Mucosa of rectum (tissue), 2 donors: ENCODE results near the gene SUFU.
"Not testable (repeated sequence)": the region's sequence is repeated elsewhere in the genome, so short reads cannot be mapped to it uniquely, and the experiment has no call there.

Experiments
- H3K27ac ChIP-seq, 2 donors: one replicate each; pipeline ENCODE4 v1.7.0; 2013; ENCODE audit warnings: inconsistent platforms in 2 of 2, low read depth in 2 of 2, low read length in 2 of 2
- H3K27me3 ChIP-seq, 2 donors: one replicate each; pipeline ENCODE4 v1.7.0; 2013; ENCODE audit warnings: low read length in 2 of 2; ENCODE audit not compliant: control insufficient read depth in 2 of 2, insufficient read depth in 2 of 2
- H3K36me3 ChIP-seq, 2 donors: one replicate each; pipeline ENCODE4 v1.7.0; 2013; ENCODE audit warnings: low read length in 2 of 2; ENCODE audit not compliant: control insufficient read depth in 2 of 2, insufficient read depth in 2 of 2
- H3K4me1 ChIP-seq, 2 donors: one replicate each; pipeline ENCODE4 v1.7.0; 2013; ENCODE audit warnings: low read length in 2 of 2, mild to moderate bottlenecking in 1 of 2; ENCODE audit not compliant: control insufficient read depth in 2 of 2, insufficient read depth in 2 of 2
- H3K4me3 ChIP-seq, 2 donors: one replicate each; pipeline ENCODE4 v1.7.0; 2013; ENCODE audit warnings: low read length in 2 of 2
- H3K9ac ChIP-seq, 2 donors: one replicate each; pipeline ENCODE4 v1.7.0; 2013; ENCODE audit warnings: low read length in 2 of 2, low read depth in 1 of 2, mild to moderate bottlenecking in 1 of 2
- H3K9me3 ChIP-seq, 2 donors: one replicate each; pipeline ENCODE4 v1.7.0; 2013; ENCODE audit warnings: low read length in 2 of 2; ENCODE audit not compliant: control insufficient read depth in 2 of 2
- donor health status: healthy.
- donor health status: Normal muscosa, but diverticular disease.

Gene SUFU

DNA sequence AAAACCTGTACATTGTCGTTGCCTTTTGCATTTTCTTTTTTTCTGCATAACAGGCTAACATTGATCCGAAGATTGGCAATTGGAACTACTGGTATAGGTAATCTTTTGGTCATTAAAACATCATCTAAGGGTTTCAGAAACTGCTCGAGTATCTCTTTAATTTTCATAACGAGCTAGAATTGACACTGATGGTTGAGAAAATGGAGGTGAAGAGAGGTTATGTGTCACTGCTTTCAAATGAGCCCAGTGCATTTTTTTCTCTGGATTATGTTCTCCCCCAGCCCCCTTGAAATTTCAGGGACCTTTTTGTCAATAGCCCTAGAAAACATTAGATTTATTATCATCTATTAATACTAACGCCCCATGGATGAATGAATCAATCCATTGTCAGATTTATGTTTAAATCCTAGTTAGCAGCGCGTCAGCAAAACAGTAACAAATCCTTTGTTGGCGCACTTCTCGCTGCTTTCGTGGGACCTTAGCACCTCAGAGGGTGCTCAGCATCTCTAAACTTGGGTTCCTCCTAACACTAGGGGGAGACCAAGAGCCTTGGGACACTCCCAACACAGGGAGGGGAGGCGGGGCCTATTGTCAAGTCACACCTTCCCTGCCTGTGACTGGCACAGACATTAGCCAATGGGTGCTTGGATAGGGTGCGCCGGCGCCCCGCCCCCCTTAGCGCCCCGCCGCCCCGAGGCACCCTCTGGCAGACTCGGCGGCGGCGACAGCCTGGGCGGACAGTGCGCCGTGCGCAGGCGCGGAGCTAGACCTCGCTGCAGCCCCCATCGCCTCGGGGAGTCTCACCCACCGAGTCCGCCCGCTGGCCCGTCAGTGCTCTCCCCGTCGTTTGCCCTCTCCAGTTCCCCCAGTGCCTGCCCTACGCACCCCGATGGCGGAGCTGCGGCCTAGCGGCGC lies at the start of gene SUFU:
Gene SUFU (plus strand): TSS at position 709 of the 915 bp plus-strand sequence. CDS start 181 bp downstream, at position 890.
- no peaks in the 10 kb centered on the region for H3K9me3 ChIP-seq
- H3K4me1 ChIP-seq = peaks cover 16 to 30% of the 10 kb centered on the region in 2 donors
- peak within 1 kb of the TSS; percentile 86 to 95 for H3K27ac ChIP-seq
- H3K36me3 ChIP-seq = no peaks in the 10 kb centered on the region
- no peaks in the 10 kb centered on the region for H3K27me3 ChIP-seq
- peak within 1 kb of the TSS; percentile 96 to 97 for H3K4me3 ChIP-seq
- peak within 1 kb of the TSS; percentile 84 to 90 for H3K9ac ChIP-seq

DNA sequence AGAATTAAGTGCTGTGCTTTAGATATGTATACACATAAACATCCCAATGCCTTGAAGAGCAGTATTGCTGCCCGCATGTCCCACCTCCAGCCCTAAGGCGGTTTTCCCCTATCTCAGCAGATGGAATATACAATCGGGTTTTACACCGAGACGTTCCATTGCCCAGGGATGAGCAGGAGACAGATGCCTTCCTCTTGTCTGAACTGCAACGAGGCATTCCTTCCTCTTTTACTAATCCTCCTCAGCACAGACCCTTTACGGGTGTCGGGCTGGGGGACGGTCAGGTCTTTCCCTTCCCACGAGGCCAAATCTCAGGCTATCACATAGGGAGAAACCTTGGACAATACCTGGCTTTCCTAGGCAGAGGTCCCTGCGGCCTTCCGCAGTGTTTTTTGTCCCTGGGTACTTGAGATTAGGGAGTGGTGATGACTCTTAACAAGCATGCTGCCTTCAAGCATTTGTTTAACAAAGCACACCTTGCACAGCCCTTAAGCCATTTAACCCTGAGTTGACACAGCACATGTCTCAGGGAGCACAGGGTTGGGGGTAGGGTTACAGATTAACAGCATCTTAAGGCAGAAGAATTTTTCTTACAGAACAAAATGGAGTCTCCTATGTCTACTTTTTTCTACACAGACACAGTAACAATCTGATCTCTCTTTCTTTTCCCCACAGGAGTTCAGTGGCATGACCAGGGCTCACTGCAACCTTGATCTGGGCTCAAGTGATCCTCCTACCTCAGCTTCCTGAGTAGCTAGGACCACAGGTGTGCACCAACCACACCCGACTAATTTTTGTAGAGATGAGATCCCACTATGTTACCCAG lies 48.9 kb upstream of the SUFU start:
- H3K27ac ChIP-seq, H3K4me3 ChIP-seq, H3K9ac ChIP-seq, H3K27me3 ChIP-seq, H3K9me3 ChIP-seq, H3K36me3 ChIP-seq: not testable (repeated sequence)
- H3K4me1 ChIP-seq = peaks cover 12 to 14% of the 10 kb centered on the region in 2 donors

DNA sequence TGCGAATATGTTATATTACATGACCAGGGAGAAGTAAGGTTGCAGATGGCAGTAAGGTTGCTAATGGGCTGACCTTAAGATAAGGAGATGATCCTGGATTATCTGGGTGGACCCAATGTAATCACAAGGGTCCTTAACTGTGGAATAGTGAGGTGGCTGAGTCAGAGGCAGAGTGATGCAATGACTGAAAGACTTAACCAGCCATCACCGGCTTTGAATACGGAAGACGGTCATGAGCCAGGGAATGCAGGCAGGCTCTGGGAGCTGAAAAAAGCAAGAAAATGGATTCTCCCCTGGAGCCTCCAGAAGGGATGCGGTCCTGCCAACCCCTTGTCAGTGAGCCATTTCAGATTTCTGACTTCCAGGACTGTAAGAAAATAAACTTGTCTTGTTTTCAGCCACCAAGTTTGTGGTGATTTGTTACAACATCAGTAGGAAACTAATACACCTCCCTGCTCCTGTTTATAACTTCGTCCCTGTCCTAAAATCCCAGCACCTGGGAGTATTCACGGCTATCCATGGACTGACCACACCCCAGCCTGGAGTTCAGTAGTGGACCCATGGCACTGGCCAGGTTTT lies 47.8 kb upstream of the SUFU start:
- Histone ChIP-seq H3K27me3 (no peaks in the 10 kb centered on the region), H3K9me3 (no peaks in the 10 kb centered on the region), H3K36me3 (peaks cover 0 to 8% of the 10 kb centered on the region in 2 donors), H3K9ac (no peak overlapping the region), H3K4me3 (no peak overlapping the region), H3K27ac (no peak overlapping the region), H3K4me1 (peaks cover 13 to 15% of the 10 kb centered on the region in 2 donors)

DNA sequence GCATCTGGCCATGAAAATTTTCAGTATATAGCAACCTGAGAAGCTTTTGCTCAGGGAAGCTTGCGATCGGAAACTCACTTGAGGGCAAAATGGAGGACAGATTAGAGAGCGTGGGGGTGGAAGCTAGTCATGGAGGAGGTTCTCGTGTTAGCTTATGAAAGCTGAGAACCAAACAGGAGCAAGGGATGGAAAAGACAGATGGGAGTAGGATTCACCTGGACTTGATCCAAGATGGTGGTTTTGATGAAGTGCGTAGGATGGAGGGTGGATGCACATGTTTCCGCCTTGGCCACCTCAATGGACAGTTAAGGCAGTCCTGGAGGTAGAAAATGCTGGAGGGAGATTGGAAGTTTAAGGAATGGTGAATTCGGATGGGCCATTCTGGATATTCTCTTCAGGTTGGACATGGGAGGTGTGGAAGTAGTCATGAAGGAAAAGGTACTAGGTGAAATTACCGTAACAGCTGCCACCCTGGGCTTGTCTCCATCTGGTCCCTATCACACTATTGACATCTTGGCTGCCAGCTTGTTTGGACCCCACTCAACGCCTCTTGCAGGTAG lies 46.1 kb upstream of the SUFU start:
- Histone ChIP-seq H3K9me3 (no peaks in the 10 kb centered on the region), H3K27me3 (no peaks in the 10 kb centered on the region), H3K9ac (no peak overlapping the region), H3K27ac (no peak overlapping the region), H3K4me1 (peaks cover 16 to 17% of the 10 kb centered on the region in 2 donors), H3K4me3 (no peak overlapping the region), H3K36me3 (peaks cover 0 to 8% of the 10 kb centered on the region in 2 donors)

DNA sequence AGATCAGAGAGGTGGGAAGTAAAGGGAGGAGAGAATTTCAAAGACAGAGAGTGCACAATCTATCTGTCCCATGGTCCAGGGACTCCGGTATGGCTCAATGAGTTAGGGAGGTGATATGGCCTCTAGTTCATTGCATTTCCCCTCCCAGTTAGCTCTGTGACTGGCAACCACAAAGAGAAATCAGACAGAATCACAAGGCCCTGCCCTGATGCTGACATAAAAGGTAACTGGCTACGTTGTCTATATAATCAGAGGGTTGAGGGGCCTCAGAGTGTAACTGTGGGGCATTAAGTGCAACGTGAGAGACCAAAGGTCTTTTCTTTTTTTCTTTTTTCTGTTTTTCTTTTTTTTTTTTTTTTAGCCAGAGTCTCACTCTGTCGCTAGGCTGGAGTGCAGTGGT lies 45.1 kb upstream of the SUFU start:
- Histone ChIP-seq H3K9ac (no peak overlapping the region), H3K4me1 (peaks cover 18 to 25% of the 10 kb centered on the region in 2 donors), H3K4me3 (no peak overlapping the region), H3K27ac (no peak overlapping the region), H3K27me3 (no peaks in the 10 kb centered on the region), H3K9me3 (no peaks in the 10 kb centered on the region), H3K36me3 (peaks cover 0 to 8% of the 10 kb centered on the region in 2 donors)

- H3K36me3 ChIP-seq = peaks cover 0 to 6% of the 10 kb centered on the region in 2 donors
- H3K4me1 ChIP-seq = peaks cover 18 to 27% of the 10 kb centered on the region in 2 donors
- H3K27ac ChIP-seq = no peak overlapping the region
- H3K9ac ChIP-seq = peak overlapping the region; percentile 42 to 65
- H3K9me3 ChIP-seq = no peaks in the 10 kb centered on the region
- H3K4me3 ChIP-seq = peak overlapping the region; percentile 72 to 74
- no peaks in the 10 kb centered on the region for H3K27me3 ChIP-seq
These were observed 43.0 kb upstream of the SUFU start for GRCh38 chr10:102460836-102461186.

DNA sequence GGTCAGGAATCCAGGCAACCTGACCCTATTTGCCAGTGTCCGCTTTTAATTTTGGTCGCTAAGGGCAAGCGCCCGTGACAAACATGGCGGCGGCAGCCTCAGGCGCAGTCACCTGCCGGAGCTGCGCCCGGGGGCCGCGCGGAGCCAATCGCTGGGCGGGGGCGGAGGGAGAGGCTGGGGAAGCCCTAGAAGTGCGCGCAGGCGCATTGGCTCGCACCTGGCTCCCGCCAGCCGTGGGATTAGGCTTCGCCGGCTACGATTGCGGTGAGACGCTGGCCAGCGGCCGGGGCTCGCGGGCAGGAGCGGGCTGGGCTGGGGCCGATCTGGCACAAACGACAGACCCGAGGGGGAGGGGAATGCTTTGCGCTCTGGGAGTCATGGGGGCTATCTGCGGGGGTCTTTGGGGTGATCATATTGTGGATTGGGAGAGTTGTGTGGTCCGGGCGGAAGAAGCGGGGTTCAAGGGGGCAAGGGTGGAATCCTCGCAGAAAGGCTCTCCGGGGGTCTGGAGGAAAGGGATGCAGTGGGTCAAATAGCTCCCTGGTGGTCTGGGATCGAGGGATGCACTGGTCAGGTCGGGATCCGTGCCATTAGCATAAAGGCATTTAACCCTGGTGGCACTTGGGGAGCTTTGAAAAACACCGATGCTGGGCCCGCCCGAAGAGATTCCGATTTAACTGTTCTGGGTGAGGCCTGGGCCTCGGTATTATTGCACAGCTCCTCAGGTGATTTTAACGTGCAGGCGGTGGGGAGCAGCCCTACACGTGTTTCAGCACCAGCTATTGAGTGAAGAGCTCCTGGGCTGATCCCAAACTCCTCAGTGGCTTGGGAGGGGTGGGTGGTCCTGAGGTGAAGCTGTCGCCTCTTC lies 42.4 kb upstream of the SUFU start:
- no peaks in the 10 kb centered on the region for H3K36me3 ChIP-seq
- no peaks in the 10 kb centered on the region for H3K27me3 ChIP-seq
- H3K9me3 ChIP-seq = no peaks in the 10 kb centered on the region
- peak overlapping the region; percentile 42 to 65 for H3K9ac ChIP-seq
- H3K4me3 ChIP-seq = peak overlapping the region; percentile 72 to 74
- no peak overlapping the region for H3K27ac ChIP-seq
- H3K4me1 ChIP-seq = peaks cover 18 to 27% of the 10 kb centered on the region in 2 donors

DNA sequence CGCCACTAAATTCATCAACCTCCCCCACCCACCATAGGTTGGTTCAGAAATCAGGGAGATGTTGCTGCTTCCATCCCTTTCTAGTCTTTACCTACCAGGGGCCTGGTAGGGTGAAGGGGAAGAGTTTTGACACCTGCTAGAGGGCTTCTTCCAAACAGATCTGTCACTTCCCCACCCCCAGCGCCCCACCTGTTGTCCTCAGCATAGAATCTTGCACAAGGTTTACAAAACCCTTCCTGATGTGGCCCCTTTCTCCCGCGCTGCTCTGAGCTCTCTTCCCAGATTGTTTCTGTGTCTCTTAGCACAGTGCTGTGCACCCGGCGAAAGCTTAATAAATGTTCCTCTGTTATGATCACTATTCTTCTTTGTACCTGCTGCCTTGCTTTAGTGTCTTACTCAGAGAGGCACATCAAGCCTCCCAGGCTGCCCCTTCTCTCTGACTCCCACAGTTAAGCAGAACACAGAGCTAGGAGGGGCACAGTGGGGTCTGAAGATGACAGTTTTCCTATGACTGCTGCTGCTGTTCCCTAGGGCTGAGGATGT lies 41.2 kb upstream of the SUFU start:
- no peaks in the 10 kb centered on the region for H3K27me3 ChIP-seq
- no peaks in the 10 kb centered on the region for H3K36me3 ChIP-seq
- peak overlapping the region in 1 of 2 donors; percentile 33 for H3K4me3 ChIP-seq
- H3K27ac ChIP-seq = no peak overlapping the region
- peaks cover 18 to 29% of the 10 kb centered on the region in 2 donors for H3K4me1 ChIP-seq
- peak overlapping the region in 1 of 2 donors; percentile 41 for H3K9ac ChIP-seq
- H3K9me3 ChIP-seq = no peaks in the 10 kb centered on the region

- H3K36me3 ChIP-seq = no peaks in the 10 kb centered on the region
- H3K27me3 ChIP-seq = no peaks in the 10 kb centered on the region
- no peak overlapping the region for H3K9ac ChIP-seq
- no peak overlapping the region for H3K4me3 ChIP-seq
- no peak overlapping the region for H3K27ac ChIP-seq
- peaks cover 18 to 29% of the 10 kb centered on the region in 2 donors for H3K4me1 ChIP-seq
- H3K9me3 ChIP-seq = no peaks in the 10 kb centered on the region
These were observed 39.8 kb upstream of the SUFU start for GRCh38 chr10:102463983-102464382.
